ENCODE results near the gene NPC1L1. TPM values are rescaled to one million over a fixed set of nuclear protein-coding genes. Genes with fewer than 3 reads are reported as not detected.

NPC1L1 gene
- total and polyA plus RNA-seq, 2 of the 4 experiments (the other 2 are of a cell fraction), result 0.07 TPM; not detected in 1

GRCh38 chr7:44469461-44470134, 71.5 kb downstream of the NPC1L1 start:
- dilution Hi-C loops (cut with HindIII; ENCODE audit: low sequenced_read_pairs, unreplicated experiment), result no loop called here

More at GRCh38 chr7:44469461-44470134, 71.5 kb downstream of the NPC1L1 start:
- Histone ChIP-seq H3K4ac (ENCODE audit: low read depth, low read length) (no peak overlapping the region), H2BK5ac (ENCODE audit: low read depth, low read length, poor library complexity, severe bottlenecking) (no peak overlapping the region), H3K4me2 (ENCODE audit: low read depth, low read length) (no peak overlapping the region), H3K14ac (replicated peaks; ENCODE audit: low read depth, low read length) (0 out of 2 replicates have a peak overlapping the region, but pooled peaks have one; percentile 7), H2BK120ac (ENCODE audit: low read depth, low read length) (no peak overlapping the region), H2AK9ac (replicated peaks; ENCODE audit: low read depth, low read length, poor library complexity) (no peak overlapping the region), H3K4me3 (ENCODE audit: insufficient read depth, low read depth, low read length) (no peak overlapping the region), H3K18ac (ENCODE audit: low read depth, low read length) (no peak overlapping the region), H2AFZ (replicated peaks; ENCODE audit: low read length, poor library complexity) (no peak overlapping the region), H4K91ac (ENCODE audit: insufficient read depth, low read depth, low read length) (no peak overlapping the region), H3K27ac (ENCODE audit: insufficient read depth, low read length) (no peak overlapping the region), H3K9ac (ENCODE audit: low read depth, low read length) (no peak overlapping the region), H4K20me1 (ENCODE audit: insufficient read depth, low read length) (peaks cover 37% of the 10 kb centered on the region; the same call in 1 of the 2 replicates), H2AK5ac (ENCODE audit: low read depth, low read length) (no peak overlapping the region), H3K4me1 (ENCODE audit: control insufficient read depth, insufficient read depth, low read length) (peaks cover 19% of the 10 kb centered on the region), H2BK15ac (ENCODE audit: low read depth, low read length) (no peak overlapping the region), H2BK20ac (ENCODE audit: low read depth, low read length) (no peak overlapping the region), H4K5ac (ENCODE audit: low read depth, low read length) (no peak overlapping the region), H3K9me3 (ENCODE audit: control insufficient read depth, insufficient read depth, low read length) (no peaks in the 10 kb centered on the region), H4K8ac (ENCODE audit: low read depth in 2 of 2, low read length in 2 of 2) (no peak overlapping the region), H3K9me1 (ENCODE audit: insufficient read depth, low read length) (peaks cover 22% of the 10 kb centered on the region), H3K27me3 (ENCODE audit: control insufficient read depth, insufficient read depth, low read length) (no peaks in the 10 kb centered on the region), H3K36me3 (ENCODE audit: control insufficient read depth, insufficient read depth, low read length) (peaks cover 20% of the 10 kb centered on the region), H3K79me1 (ENCODE audit: low read depth in 1 of 2, low read length in 2 of 2) (peaks cover 56 to 84% of the 10 kb centered on the region in 2 experiments), H3K23ac (ENCODE audit: low read depth, low read length) (no peak overlapping the region), H3K56ac (ENCODE audit: extremely low read depth, insufficient read depth, low read length) (no peak overlapping the region)
- in situ Hi-C loops (cut with MboI; ENCODE audit: low sequenced_read_pairs) (no loop called here), intact Hi-C loops (cut with micrococcal nuclease) (no loop called here)
- TF ChIP-seq BHLHE40 (IDR thresholded peaks at IDR 0.05; ENCODE audit: low read depth, low read length) (no peak), MXI1 (IDR thresholded peaks at IDR 0.05; ENCODE audit: borderline replicate concordance, low read depth, low read length) (no peak), RCOR1 (IDR thresholded peaks at IDR 0.05; ENCODE audit: insufficient replicate concordance, low read length) (no peak), FOS (IDR thresholded peaks at IDR 0.05; ENCODE audit: low read depth, low read length) (no peak), NFE2L2 (IDR thresholded peaks at IDR 0.05; ENCODE audit: low read depth, low read length) (no peak), CHD1 (IDR thresholded peaks at IDR 0.05; ENCODE audit: low read depth, low read length) (no peak), RFX5 (IDR thresholded peaks at IDR 0.05; ENCODE audit: low read depth, low read length) (no peak), POLR2A (IDR thresholded peaks at IDR 0.05; ENCODE audit: low read depth, low read length) (no peak), RAD21 (IDR thresholded peaks at IDR 0.05; ENCODE audit: low read length) (no peak), MAFK (IDR thresholded peaks at IDR 0.05; ENCODE audit: low read depth, low read length) (no peak), CTCF (conservative IDR thresholded peaks at IDR 0.05; ENCODE audit: low read depth, low read length) (no peak), USF2 (IDR thresholded peaks at IDR 0.05; ENCODE audit: low read depth, low read length) (no peak), ELK1 (IDR thresholded peaks at IDR 0.05; ENCODE audit: borderline replicate concordance, low read depth, low read length) (no peak), SMC3 (IDR thresholded peaks at IDR 0.05; ENCODE audit: low read depth, low read length) (no peak), CEBPB (IDR thresholded peaks at IDR 0.05; ENCODE audit: low read depth, low read length) (no peak)
- DNase-seq (no peak), ATAC-seq (ENCODE audit: low read depth) (no peak; the same call in 1 of the 2 replicates)
- BruUV-seq (replicated peaks), result no TSS peak
- ChIA-PET CTCF (interaction anchor here (1.2 kb wide), 1 partner anchor 229 kb away, joined by 3 read pairs; no protein-coding TSS in a partner anchor), POLR2A (ENCODE audit: unreplicated experiment) (no interaction called here)
- WGBS, 2 experiments (ENCODE audit: extremely low coverage in 2 of 2, insufficient read length in 1 of 2), result no CpG with 5 or more reads among the region's 4 CpGs
